ENCODE measurements around the gene PKHD1.

Gene PKHD1

GRCh38 chr6:51844336-51844735 lies 243.1 kb downstream of the PKHD1 start:
- no peak overlapping the region for H3K9ac ChIP-seq (ENCODE audit: low read length)
- no peaks in the 10 kb centered on the region for H3K27me3 ChIP-seq (ENCODE audit: insufficient read depth, low read length)
- H3K27ac ChIP-seq (ENCODE audit: low read depth, low read length, poor library complexity, severe bottlenecking), result no peak overlapping the region
- H3K9me2 ChIP-seq (ENCODE audit: low read depth, low read length), result no peaks in the 10 kb centered on the region
- H3K79me2 ChIP-seq (ENCODE audit: insufficient read depth, low read length), result no peaks in the 10 kb centered on the region
- no peaks in the 10 kb centered on the region for H3K36me3 ChIP-seq (ENCODE audit: insufficient read depth, low read length)
- H4K20me1 ChIP-seq (ENCODE audit: insufficient read depth, low read length), result no peaks in the 10 kb centered on the region
- no peaks in the 10 kb centered on the region for H3K4me1 ChIP-seq (ENCODE audit: insufficient read depth, low read length, severe bottlenecking)
- H3K4me2 ChIP-seq (ENCODE audit: low read length), result no peak overlapping the region
- H3K4me3 ChIP-seq (ENCODE audit: low read depth, low read length, poor library complexity, severe bottlenecking), result no peak overlapping the region
- H3K9me3 ChIP-seq (ENCODE audit: low read length), result no peaks in the 10 kb centered on the region
- H2AFZ ChIP-seq (ENCODE audit: low read length), result no peak overlapping the region
- TF ChIP-seq CTCF (IDR thresholded peaks at IDR 0.05; ENCODE audit: low read length) (peak; percentile 20; the same call in 1 of the 2 replicates), EZH2 (IDR thresholded peaks at IDR 0.05; ENCODE audit: borderline replicate concordance, low read length) (no peak)
- no peaks in the 10 kb centered on the region for H3F3A ChIP-seq (ENCODE audit: insufficient read depth, low read length)

GRCh38 chr6:51843456-51844056 lies 243.9 kb downstream of the PKHD1 start:
- Histone ChIP-seq H3K4me3 (ENCODE audit: low read depth, low read length, poor library complexity, severe bottlenecking) (no peak overlapping the region), H3K4me2 (ENCODE audit: low read length) (no peak overlapping the region), H2AFZ (ENCODE audit: low read length) (no peak overlapping the region), H3K27ac (ENCODE audit: low read depth, low read length, poor library complexity, severe bottlenecking) (no peak overlapping the region), H3K36me3 (ENCODE audit: insufficient read depth, low read length) (no peaks in the 10 kb centered on the region), H3K4me1 (ENCODE audit: insufficient read depth, low read length, severe bottlenecking) (no peaks in the 10 kb centered on the region), H4K20me1 (ENCODE audit: insufficient read depth, low read length) (no peaks in the 10 kb centered on the region), H3K9ac (ENCODE audit: low read length) (no peak overlapping the region), H3K27me3 (ENCODE audit: insufficient read depth, low read length) (no peaks in the 10 kb centered on the region), H3K9me2 (ENCODE audit: low read depth, low read length) (no peaks in the 10 kb centered on the region), H3F3A (ENCODE audit: insufficient read depth, low read length) (no peaks in the 10 kb centered on the region), H3K9me3 (ENCODE audit: low read length) (no peaks in the 10 kb centered on the region), H3K79me2 (ENCODE audit: insufficient read depth, low read length) (no peaks in the 10 kb centered on the region)
- TF ChIP-seq EZH2 (IDR thresholded peaks at IDR 0.05; ENCODE audit: borderline replicate concordance, low read length) (no peak), CTCF (IDR thresholded peaks at IDR 0.05; ENCODE audit: low read length) (no peak)

GRCh38 chr6:51842804-51843378 lies 244.5 kb downstream of the PKHD1 start:
- Histone ChIP-seq H3K79me2 (ENCODE audit: insufficient read depth, low read length) (no peaks in the 10 kb centered on the region), H3K36me3 (ENCODE audit: insufficient read depth, low read length) (no peaks in the 10 kb centered on the region), H3K27ac (ENCODE audit: low read depth, low read length, poor library complexity, severe bottlenecking) (no peak overlapping the region), H3K9me3 (ENCODE audit: low read length) (no peaks in the 10 kb centered on the region), H3K9ac (ENCODE audit: low read length) (no peak overlapping the region), H3K27me3 (ENCODE audit: insufficient read depth, low read length) (no peaks in the 10 kb centered on the region), H3F3A (ENCODE audit: insufficient read depth, low read length) (no peaks in the 10 kb centered on the region), H3K4me2 (ENCODE audit: low read length) (no peak overlapping the region), H3K4me1 (ENCODE audit: insufficient read depth, low read length, severe bottlenecking) (no peaks in the 10 kb centered on the region), H4K20me1 (ENCODE audit: insufficient read depth, low read length) (no peaks in the 10 kb centered on the region), H2AFZ (ENCODE audit: low read length) (no peak overlapping the region), H3K4me3 (ENCODE audit: low read depth, low read length, poor library complexity, severe bottlenecking) (no peak overlapping the region), H3K9me2 (ENCODE audit: low read depth, low read length) (no peaks in the 10 kb centered on the region)
- TF ChIP-seq CTCF (IDR thresholded peaks at IDR 0.05; ENCODE audit: low read length), result no peak
- no peak for TF ChIP-seq EZH2 (IDR thresholded peaks at IDR 0.05; ENCODE audit: borderline replicate concordance, low read length)

Measured in OCI-LY1 (cell line).